ENCODE data around the gene CUX1. TPM values are rescaled to one million over a fixed set of nuclear protein-coding genes. Genes with fewer than 3 reads are reported as not detected.
A peak's percentile ranks its signal among the peaks of the same experiment; 100 is the strongest.

The CUX1 gene
- total RNA-seq, 1 experiment from 2014 or later: 53.5 TPM

- peaks cover 16 to 27% of the 10 kb centered on the region in 2 experiments for H3K4me1 Mint-ChIP-seq
- H4K5ac ChIP-seq (ENCODE audit: insufficient read length, low read depth, low read length): no peak overlapping the region
Measured at GRCh38 chr7:101998029-101998905, 180.8 kb downstream of the CUX1 start.

More at GRCh38 chr7:101998029-101998905, 180.8 kb downstream of the CUX1 start:
- H3K56ac ChIP-seq (ENCODE audit: insufficient read length, low read depth, low read length): no peak overlapping the region
- Mint-ChIP-seq H3K36me3 (ENCODE audit: insufficient read depth in 1 of 3, low read depth in 3 of 3) (no peaks in the 10 kb centered on the region; a peak in 3 of 7 replicates), H3K9me3 (no peaks in the 10 kb centered on the region; a peak in 1 of 5 replicates), H3K4me3 (no peak overlapping the region), H3K27ac (peak overlapping the region; percentile 44 to 50 (median 49); a peak in 2 of 7 replicates), H3K27me3 (ENCODE audit: low read depth) (no peaks in the 10 kb centered on the region; the same call in 1 of the 2 replicates)
- peaks cover 6% of the 10 kb centered on the region for H3K79me1 ChIP-seq (ENCODE audit: insufficient read depth, low read depth, low read length, poor library complexity, severe bottlenecking)
- H3K23ac ChIP-seq (ENCODE audit: insufficient read length, low read depth, low read length): no peak overlapping the region
- no peak overlapping the region for H2AFZ ChIP-seq (ENCODE audit: low read length)
- H2BK5ac ChIP-seq (ENCODE audit: insufficient read length, low read length): no peak overlapping the region
- no peak for DNase-seq
- no peak overlapping the region for H2BK12ac ChIP-seq (ENCODE audit: insufficient read length, low read depth, low read length)
- no CpG with 5 or more reads among the region's 24 CpGs for WGBS (ENCODE audit: extremely low coverage, insufficient read length, low lambda C conversion rate)
- H4K91ac ChIP-seq (ENCODE audit: insufficient read length, low read depth, low read length): no peak overlapping the region
- no peak overlapping the region for H3T11ph ChIP-seq (ENCODE audit: low read length)
- no peak overlapping the region for H3K4me2 ChIP-seq (ENCODE audit: insufficient read depth, insufficient read length, low read length)
- no peak overlapping the region for H2AK5ac ChIP-seq (ENCODE audit: insufficient read length, low read length)
- H4K20me1 ChIP-seq (ENCODE audit: control insufficient read depth, insufficient read depth, insufficient read length): no peaks in the 10 kb centered on the region
- H3K79me2 ChIP-seq (ENCODE audit: insufficient read depth, low read length): peaks cover 6% of the 10 kb centered on the region; the same call in 1 of the 2 replicates
- H4K8ac ChIP-seq (replicated peaks; ENCODE audit: insufficient read length, low read depth, low read length): no peak overlapping the region
- H3K4me1 ChIP-seq (ENCODE audit: insufficient read depth, low read length): peaks cover 3% of the 10 kb centered on the region; the same call in 1 of the 2 replicates
- H2BK15ac ChIP-seq (ENCODE audit: low read depth, low read length): peak overlapping the region; percentile 83; the same call in 1 of the 2 replicates
- no peaks in the 10 kb centered on the region for H3K9me3 ChIP-seq (ENCODE audit: control insufficient read depth, low read depth, low read length)
- H3K14ac ChIP-seq (ENCODE audit: insufficient read depth, low read length): peak overlapping the region; percentile 45; the same call in 1 of the 2 replicates
- H3K27me3 ChIP-seq (ENCODE audit: insufficient read depth, low read length): no peaks in the 10 kb centered on the region
- H2BK120ac ChIP-seq (ENCODE audit: low read depth, low read length, poor library complexity, severe bottlenecking): no peak overlapping the region
- peak overlapping the region; percentile 24 for H3K18ac ChIP-seq (ENCODE audit: insufficient read length, low read depth, low read length)
- no peak overlapping the region for H3K27ac ChIP-seq (ENCODE audit: insufficient read length, low read depth, low read length)
- no peak overlapping the region for H3K4ac ChIP-seq (ENCODE audit: low read depth, low read length)
- TF ChIP-seq CTCF (conservative IDR thresholded peaks at IDR 0.05): no peak
- no peak overlapping the region for H2BK20ac ChIP-seq (ENCODE audit: low read depth, low read length, poor library complexity, severe bottlenecking)
- no peaks in the 10 kb centered on the region for H3K23me2 ChIP-seq (ENCODE audit: insufficient read length, low read depth, low read length, poor library complexity, severe bottlenecking)
- no peak overlapping the region for H3K9ac ChIP-seq (ENCODE audit: extremely low read depth, insufficient read length, low read length)

All from H9 (cell line).